ENCODE measurements around the gene KCTD21.

KCTD21 gene

DNA sequence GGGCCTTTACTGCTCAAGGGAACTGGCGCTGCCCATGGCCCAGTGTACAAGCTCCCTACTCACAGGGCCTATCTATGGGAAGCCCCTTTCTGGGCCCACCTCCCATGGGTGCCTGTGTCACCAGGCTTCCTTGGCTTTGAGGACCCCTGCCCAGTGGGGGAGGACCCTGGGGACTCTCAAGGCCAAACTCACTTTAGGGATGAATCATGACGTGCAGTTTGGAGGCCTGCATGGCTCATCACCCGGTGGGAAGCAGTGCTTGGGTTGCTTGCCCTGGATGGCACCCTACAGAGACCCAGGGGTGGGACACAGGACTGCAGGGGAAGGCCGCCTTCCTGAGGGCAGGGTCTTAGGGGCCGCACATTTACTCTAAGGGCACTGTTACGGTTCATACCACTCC is 16.5 kb downstream of the KCTD21 start:
- no peaks in the 10 kb centered on the region for H3F3A ChIP-seq (ENCODE audit: insufficient read depth, low read length)
- DNase-seq = no peak
- no peaks in the 10 kb centered on the region for H3K27me3 ChIP-seq (replicated peaks; ENCODE audit: insufficient read depth, low read length)
- H3K9me3 ChIP-seq (replicated peaks; ENCODE audit: insufficient read depth, low read length) = no peaks in the 10 kb centered on the region
- no peaks in the 10 kb centered on the region for H3K9me2 ChIP-seq (replicated peaks; ENCODE audit: insufficient read depth, low read length)
- H3K79me2 ChIP-seq (ENCODE audit: low read length) = no peaks in the 10 kb centered on the region
- no peaks in the 10 kb centered on the region for H3K4me1 ChIP-seq (ENCODE audit: low read length)
- H3K9ac ChIP-seq (ENCODE audit: low read length) = no peak overlapping the region
- H3K4me3 ChIP-seq (ENCODE audit: low read length) = no peak overlapping the region
- TF ChIP-seq EZH2phosphoT487 (IDR thresholded peaks at IDR 0.05; ENCODE audit: low read length) (no peak), CTCF (IDR thresholded peaks at IDR 0.05; ENCODE audit: low read length) (no peak), EZH2 (optimal IDR thresholded peaks at IDR 0.05; ENCODE audit: low read depth, low read length) (no peak)
- no peaks in the 10 kb centered on the region for H3K36me3 ChIP-seq (replicated peaks; ENCODE audit: insufficient read depth, low read length)
- no peaks in the 10 kb centered on the region for H4K20me1 ChIP-seq (ENCODE audit: insufficient read depth, low read length)
- no peak overlapping the region for H2AFZ ChIP-seq (ENCODE audit: low read length)
- no peak overlapping the region for H3K4me2 ChIP-seq (ENCODE audit: low read depth, low read length)
- no peak overlapping the region for H3K27ac ChIP-seq (ENCODE audit: low read length)

- DNase-seq = no peak
- TF ChIP-seq EZH2phosphoT487 (IDR thresholded peaks at IDR 0.05; ENCODE audit: low read length) (no peak), CTCF (IDR thresholded peaks at IDR 0.05; ENCODE audit: low read length) (no peak)
- no peak overlapping the region for H3K27ac ChIP-seq (ENCODE audit: low read length)
- no peak overlapping the region for H2AFZ ChIP-seq (ENCODE audit: low read length)
- no peaks in the 10 kb centered on the region for H3K79me2 ChIP-seq (ENCODE audit: low read length)
- no peak overlapping the region for H3K4me2 ChIP-seq (ENCODE audit: low read depth, low read length)
- no peak overlapping the region for H3K9ac ChIP-seq (ENCODE audit: low read length)
- no peaks in the 10 kb centered on the region for H3K9me2 ChIP-seq (replicated peaks; ENCODE audit: insufficient read depth, low read length)
- H3K9me3 ChIP-seq (replicated peaks; ENCODE audit: insufficient read depth, low read length) = no peaks in the 10 kb centered on the region
- H3K27me3 ChIP-seq (replicated peaks; ENCODE audit: insufficient read depth, low read length) = no peaks in the 10 kb centered on the region
- no peak overlapping the region for H3K4me3 ChIP-seq (ENCODE audit: low read length)
- no peaks in the 10 kb centered on the region for H3K36me3 ChIP-seq (replicated peaks; ENCODE audit: insufficient read depth, low read length)
- H3K4me1 ChIP-seq (ENCODE audit: low read length) = no peaks in the 10 kb centered on the region
- H3F3A ChIP-seq (ENCODE audit: insufficient read depth, low read length) = no peaks in the 10 kb centered on the region
- no peaks in the 10 kb centered on the region for H4K20me1 ChIP-seq (ENCODE audit: insufficient read depth, low read length)
These were observed 17.4 kb downstream of the KCTD21 start for GRCh38 chr11:78170874-78171549.

DNA sequence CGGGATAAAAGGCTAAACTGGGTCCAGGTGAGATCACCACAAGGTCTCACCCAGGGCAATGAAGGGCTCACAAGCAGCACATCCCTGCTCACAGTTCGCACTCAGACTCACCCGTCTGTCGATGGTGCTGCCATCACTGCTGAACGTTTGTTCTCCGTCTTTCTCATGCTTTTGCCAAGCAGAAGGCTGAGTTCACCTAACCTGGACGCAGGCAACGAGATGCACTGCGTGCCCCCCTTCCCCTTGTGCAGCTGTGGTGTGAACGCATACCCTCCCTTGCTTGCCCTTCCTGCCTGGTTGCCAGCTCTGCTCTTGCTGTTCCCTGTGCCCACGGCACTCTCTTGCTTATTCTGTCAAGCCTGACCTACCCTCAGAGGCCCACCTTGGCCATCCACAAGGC is 18.0 kb downstream of the KCTD21 start:
- H3K9me2 ChIP-seq (replicated peaks; ENCODE audit: insufficient read depth, low read length) = no peaks in the 10 kb centered on the region
- H3K4me2 ChIP-seq (ENCODE audit: low read depth, low read length) = no peak overlapping the region
- H4K20me1 ChIP-seq (ENCODE audit: insufficient read depth, low read length) = no peaks in the 10 kb centered on the region
- no peak overlapping the region for H3K9ac ChIP-seq (ENCODE audit: low read length)
- H3K36me3 ChIP-seq (replicated peaks; ENCODE audit: insufficient read depth, low read length) = no peaks in the 10 kb centered on the region
- no peaks in the 10 kb centered on the region for H3K27me3 ChIP-seq (replicated peaks; ENCODE audit: insufficient read depth, low read length)
- no peak overlapping the region for H3K27ac ChIP-seq (ENCODE audit: low read length)
- H3K79me2 ChIP-seq (ENCODE audit: low read length) = no peaks in the 10 kb centered on the region
- no peaks in the 10 kb centered on the region for H3K9me3 ChIP-seq (replicated peaks; ENCODE audit: insufficient read depth, low read length)
- no peak overlapping the region for H2AFZ ChIP-seq (ENCODE audit: low read length)
- no peaks in the 10 kb centered on the region for H3F3A ChIP-seq (ENCODE audit: insufficient read depth, low read length)
- no peak for DNase-seq
- no peak overlapping the region for H3K4me3 ChIP-seq (ENCODE audit: low read length)
- TF ChIP-seq EZH2 (optimal IDR thresholded peaks at IDR 0.05; ENCODE audit: low read depth, low read length) (no peak), CTCF (IDR thresholded peaks at IDR 0.05; ENCODE audit: low read length) (no peak), EZH2phosphoT487 (IDR thresholded peaks at IDR 0.05; ENCODE audit: low read length) (no peak)
- H3K4me1 ChIP-seq (ENCODE audit: low read length) = no peaks in the 10 kb centered on the region
